HFFc6 (cell line): ENCODE measurements around the gene GIT2. TPM values are rescaled to one million over a fixed set of nuclear protein-coding genes. Genes with fewer than 3 reads are reported as not detected.

ENCODE experiments used
- DNase-seq: peaks from one replicate; pipeline ENCODE4 v3.0.0-alpha.2; 2018
- H3K27ac Mint-ChIP-seq: 2 replicates; pipeline ENCODE4 v1.8.0; 2020; ENCODE audit warnings: mild to moderate bottlenecking, mixed read lengths
- H3K27me3 Mint-ChIP-seq: 2 replicates; pipeline ENCODE4 v1.8.0; 2021; ENCODE audit warnings: mild to moderate bottlenecking, moderate library complexity, mixed read lengths; ENCODE audit not compliant: insufficient read depth
- H3K36me3 Mint-ChIP-seq: 2 replicates; pipeline ENCODE4 v1.8.0; 2021; ENCODE audit warnings: low read depth, mixed read lengths
- H3K4me1 Mint-ChIP-seq: 2 replicates; pipeline ENCODE4 v1.8.0; 2020; ENCODE audit warnings: low read depth, mixed read lengths
- H3K4me3 Mint-ChIP-seq: 2 replicates; pipeline ENCODE4 v1.8.0; 2020; ENCODE audit warnings: mild to moderate bottlenecking, moderate library complexity, mixed read lengths
- H3K9me3 Mint-ChIP-seq: 2 replicates; pipeline ENCODE4 v1.8.0; 2020; ENCODE audit warnings: mild to moderate bottlenecking, mixed read lengths
- total RNA-seq, 6 experiments: library from RNA; stranded (reverse); fragmentation: NEBNext Ultra II Directional; extraction: Animal tissue kit (Norgen Biotek cat#: 25700); gene quantifications; 2 replicates in 1 of 6; 3 replicates in 5 of 6; pipeline ENCODE4 v1.2.3, GENCODE V29; 2021
- TF ChIP-seq, protein P1 (sequence below): fragments of 200-600 bp; sonication (generic); IDR thresholded peaks from 2 replicates; pipeline ENCODE4 v1.5.0; 2021; ENCODE audit warnings: antibody characterized with exemption, mild to moderate bottlenecking

GIT2 gene
- total RNA-seq, 6 experiments from 2014 or later: 56.9 to 68.8 (median 64.9) TPM

DNA sequence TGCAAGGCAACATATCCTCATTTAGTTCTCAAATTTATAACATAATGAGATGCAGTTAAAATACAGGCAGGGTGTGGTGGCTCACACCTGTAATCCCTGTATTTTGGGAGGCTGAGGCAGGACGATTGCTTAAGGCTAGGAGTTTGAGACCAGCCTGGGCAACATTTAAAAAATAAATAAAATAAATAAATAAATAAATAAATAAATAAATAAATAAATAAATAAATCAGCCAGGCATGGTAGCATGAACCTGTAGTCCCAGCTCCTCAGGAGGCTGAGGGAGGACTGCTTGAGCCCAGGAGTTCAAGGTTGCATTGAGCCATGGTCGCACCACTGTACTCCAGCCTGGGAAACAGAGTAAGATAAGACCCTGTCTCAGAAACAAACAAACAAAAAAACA is 56.7 kb downstream of the GIT2 start:
- Mint-ChIP-seq H3K27ac (no peak overlapping the region), H3K4me1 (peaks cover 5% of the 10 kb centered on the region), H3K9me3 (no peaks in the 10 kb centered on the region), H3K27me3 (peaks cover 2% of the 10 kb centered on the region; the same call in 1 of the 2 replicates), H3K4me3 (no peak overlapping the region), H3K36me3 (peaks cover 52% of the 10 kb centered on the region)
- DNase-seq: no peak
- TF ChIP-seq, protein P1, sequence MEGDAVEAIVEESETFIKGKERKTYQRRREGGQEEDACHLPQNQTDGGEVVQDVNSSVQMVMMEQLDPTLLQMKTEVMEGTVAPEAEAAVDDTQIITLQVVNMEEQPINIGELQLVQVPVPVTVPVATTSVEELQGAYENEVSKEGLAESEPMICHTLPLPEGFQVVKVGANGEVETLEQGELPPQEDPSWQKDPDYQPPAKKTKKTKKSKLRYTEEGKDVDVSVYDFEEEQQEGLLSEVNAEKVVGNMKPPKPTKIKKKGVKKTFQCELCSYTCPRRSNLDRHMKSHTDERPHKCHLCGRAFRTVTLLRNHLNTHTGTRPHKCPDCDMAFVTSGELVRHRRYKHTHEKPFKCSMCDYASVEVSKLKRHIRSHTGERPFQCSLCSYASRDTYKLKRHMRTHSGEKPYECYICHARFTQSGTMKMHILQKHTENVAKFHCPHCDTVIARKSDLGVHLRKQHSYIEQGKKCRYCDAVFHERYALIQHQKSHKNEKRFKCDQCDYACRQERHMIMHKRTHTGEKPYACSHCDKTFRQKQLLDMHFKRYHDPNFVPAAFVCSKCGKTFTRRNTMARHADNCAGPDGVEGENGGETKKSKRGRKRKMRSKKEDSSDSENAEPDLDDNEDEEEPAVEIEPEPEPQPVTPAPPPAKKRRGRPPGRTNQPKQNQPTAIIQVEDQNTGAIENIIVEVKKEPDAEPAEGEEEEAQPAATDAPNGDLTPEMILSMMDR: no peak

DNA sequence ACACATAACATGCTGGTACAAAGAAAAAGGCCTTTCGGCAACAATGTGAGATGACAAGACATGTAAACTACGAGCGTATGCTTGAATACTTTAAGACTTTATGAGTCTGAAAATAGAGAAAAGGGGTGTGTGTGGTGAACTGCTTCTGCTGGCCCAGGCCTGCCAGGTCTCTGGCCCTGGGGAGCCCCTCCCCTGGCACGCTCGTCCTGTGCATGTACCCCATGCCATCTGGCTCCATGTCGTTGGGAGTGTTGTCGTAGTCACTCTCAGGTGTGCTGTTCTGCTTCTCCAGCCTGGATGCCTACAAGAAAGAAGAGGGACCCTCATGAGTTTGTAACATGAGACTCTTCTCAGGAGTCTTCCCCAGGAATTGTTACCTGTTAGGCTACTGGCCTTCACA is 57.2 kb downstream of the GIT2 start:
- no peak overlapping the region for H3K4me3 Mint-ChIP-seq
- peaks cover 2% of the 10 kb centered on the region; the same call in 1 of the 2 replicates for H3K27me3 Mint-ChIP-seq
- TF ChIP-seq, protein P1: no peak
- no peaks in the 10 kb centered on the region for H3K9me3 Mint-ChIP-seq
- H3K4me1 Mint-ChIP-seq: no peaks in the 10 kb centered on the region
- H3K27ac Mint-ChIP-seq: no peak overlapping the region
- DNase-seq: no peak
- peaks cover 52% of the 10 kb centered on the region for H3K36me3 Mint-ChIP-seq

DNA sequence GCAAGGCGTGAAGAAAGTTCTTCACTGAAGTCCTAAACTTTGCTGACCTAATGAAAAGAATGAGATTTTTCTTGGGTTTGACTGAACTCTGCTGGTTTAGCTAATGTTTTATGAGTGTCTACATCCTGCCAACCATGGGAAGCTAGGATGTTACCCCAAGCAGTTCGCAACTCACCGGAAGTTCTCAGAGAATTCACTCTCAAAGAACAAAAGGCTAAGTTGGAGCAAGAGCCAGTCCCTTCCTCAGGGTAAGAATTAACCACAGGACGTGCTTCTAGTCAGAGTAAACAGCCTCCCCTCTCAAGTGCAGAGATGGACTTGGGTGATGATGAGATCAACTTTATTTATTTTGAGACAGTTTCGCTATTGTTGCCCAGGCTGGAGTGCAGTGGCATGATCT is 58.8 kb downstream of the GIT2 start:
- TF ChIP-seq, protein P1: no peak
- Mint-ChIP-seq H3K36me3 (peaks cover 55% of the 10 kb centered on the region), H3K4me1 (no peaks in the 10 kb centered on the region), H3K27me3 (peaks cover 4% of the 10 kb centered on the region), H3K4me3 (no peak overlapping the region), H3K27ac (no peak overlapping the region), H3K9me3 (no peaks in the 10 kb centered on the region)
- DNase-seq: no peak

GRCh38 chr12:109934026-109934425 is 62.1 kb downstream of the GIT2 start:
- Mint-ChIP-seq H3K36me3 (peaks cover 45% of the 10 kb centered on the region), H3K27me3 (peaks cover 4% of the 10 kb centered on the region), H3K27ac (no peak overlapping the region), H3K9me3 (no peaks in the 10 kb centered on the region), H3K4me3 (no peak overlapping the region), H3K4me1 (no peaks in the 10 kb centered on the region)
- DNase-seq: no peak
- TF ChIP-seq, protein P1: peak; percentile 72

- no peak overlapping the region for H3K4me3 Mint-ChIP-seq
- H3K9me3 Mint-ChIP-seq: no peaks in the 10 kb centered on the region
- peaks cover 4% of the 10 kb centered on the region for H3K27me3 Mint-ChIP-seq
- H3K27ac Mint-ChIP-seq: no peak overlapping the region
- H3K36me3 Mint-ChIP-seq: peaks cover 36% of the 10 kb centered on the region
- H3K4me1 Mint-ChIP-seq: no peaks in the 10 kb centered on the region
- TF ChIP-seq, protein P1: no peak
- DNase-seq: no peak
Observed at GRCh38 chr12:109932878-109933503, 63.2 kb downstream of the GIT2 start.

DNA sequence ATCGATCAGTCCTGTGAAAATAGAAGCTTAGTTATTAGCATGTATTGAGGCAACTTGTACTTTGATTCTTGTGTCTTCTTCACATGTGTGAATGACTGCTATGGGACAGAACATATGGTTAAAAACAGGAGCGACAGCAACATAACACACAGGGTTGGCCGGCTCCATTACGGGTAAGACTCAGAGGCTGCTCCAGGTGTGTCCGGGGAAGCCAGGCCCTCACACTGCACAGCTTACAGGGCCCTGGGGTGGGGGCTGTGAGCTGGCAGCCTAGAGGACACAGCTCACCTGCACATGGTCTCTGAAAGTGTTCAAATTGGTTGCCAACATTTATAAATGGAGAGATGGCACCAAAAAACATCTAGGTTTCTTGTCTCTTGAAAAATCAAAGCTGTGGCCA is 65.0 kb downstream of the GIT2 start:
- H3K4me1 Mint-ChIP-seq: peaks cover 5% of the 10 kb centered on the region
- H3K9me3 Mint-ChIP-seq: no peaks in the 10 kb centered on the region
- TF ChIP-seq, protein P1: no peak
- no peak for DNase-seq
- peaks cover 33% of the 10 kb centered on the region for H3K36me3 Mint-ChIP-seq
- H3K27me3 Mint-ChIP-seq: peaks cover 7% of the 10 kb centered on the region
- no peak overlapping the region for H3K4me3 Mint-ChIP-seq
- H3K27ac Mint-ChIP-seq: no peak overlapping the region
